Measurements from ENCODE around the gene MARCHF10.
"Not testable (repeated sequence)": the region's sequence is repeated elsewhere in the genome, so short reads cannot be mapped to it uniquely, and the experiment has no call there.

- not testable (repeated sequence) for TF ChIP-seq POLR2A, CTCF (IDR thresholded peaks at IDR 0.05)
Observed at GRCh38 chr17:62849591-62850415, 41.7 kb upstream of the MARCHF10 start.
